Measurements from ENCODE around the gene ZRSR2. TPM values are rescaled to one million over a fixed set of nuclear protein-coding genes. Genes with fewer than 3 reads are reported as not detected.
A peak's percentile ranks its signal among the peaks of the same experiment; 100 is the strongest.

The ZRSR2 gene
- total RNA-seq, 1 donor: 2.9 TPM

GRCh38 chrX:15854080-15854655 lies 63.9 kb downstream of the ZRSR2 start:
- Histone ChIP-seq H3K27me3 (ENCODE audit: insufficient read depth, low read length) (peaks cover 26% of the 10 kb centered on the region), H2AFZ (ENCODE audit: low read length) (peak overlapping the region; percentile 85), H3K36me3 (ENCODE audit: insufficient read depth, low read length) (no peaks in the 10 kb centered on the region), H3K4me1 (ENCODE audit: insufficient read depth, low read length) (peaks cover 7% of the 10 kb centered on the region), H3K4me2 (ENCODE audit: insufficient read depth, low read length) (peak overlapping the region; percentile 98), H3K27ac (ENCODE audit: low read depth, low read length) (no peak overlapping the region), H3K9me3 (ENCODE audit: low read depth, low read length) (no peaks in the 10 kb centered on the region), H3K4me3 (ENCODE audit: insufficient read depth, low read length) (peak overlapping the region; percentile 81), H3K79me2 (ENCODE audit: insufficient read depth, low read length) (peaks cover 2% of the 10 kb centered on the region), H4K20me1 (ENCODE audit: insufficient read depth, low read length) (no peaks in the 10 kb centered on the region)
- DNase-seq (ENCODE audit: insufficient read length, low spot score, missing footprints): peak; percentile 49
- TF ChIP-seq CTCF (IDR thresholded peaks at IDR 0.05; ENCODE audit: extremely low read depth, low read depth, low read length): no peak

GRCh38 chrX:15854712-15855567 lies 64.7 kb downstream of the ZRSR2 start, which contains the start of gene AP1S2:
Gene AP1S2 (minus strand): TSS chrX:15854813. CDS start chrX:15852524, 2,289 bp downstream.
- H3K9me3 ChIP-seq (ENCODE audit: low read depth, low read length): no peaks in the 10 kb centered on the region
- peak within 1 kb of the TSS; percentile 99 for H2AFZ ChIP-seq (ENCODE audit: low read length)
- peak within 1 kb of the TSS; percentile 31 for H3K27ac ChIP-seq (ENCODE audit: low read depth, low read length)
- peaks cover 2% of the 10 kb centered on the region for H3K79me2 ChIP-seq (ENCODE audit: insufficient read depth, low read length)
- no peaks in the 10 kb centered on the region for H4K20me1 ChIP-seq (ENCODE audit: insufficient read depth, low read length)
- peak; percentile 99 for DNase-seq (ENCODE audit: insufficient read length, low spot score, missing footprints)
- TF ChIP-seq CTCF (IDR thresholded peaks at IDR 0.05; ENCODE audit: extremely low read depth, low read depth, low read length): no peak
- peaks cover 26% of the 10 kb centered on the region for H3K27me3 ChIP-seq (ENCODE audit: insufficient read depth, low read length)
- peaks cover 7% of the 10 kb centered on the region for H3K4me1 ChIP-seq (ENCODE audit: insufficient read depth, low read length)
- peak within 1 kb of the TSS; percentile 81 for H3K4me3 ChIP-seq (ENCODE audit: insufficient read depth, low read length)
- peak within 1 kb of the TSS; percentile 98 for H3K4me2 ChIP-seq (ENCODE audit: insufficient read depth, low read length)
- H3K36me3 ChIP-seq (ENCODE audit: insufficient read depth, low read length): no peaks in the 10 kb centered on the region

- H3K4me1 ChIP-seq (ENCODE audit: insufficient read depth, low read length): peaks cover 7% of the 10 kb centered on the region
- peaks cover 26% of the 10 kb centered on the region for H3K27me3 ChIP-seq (ENCODE audit: insufficient read depth, low read length)
- H4K20me1 ChIP-seq (ENCODE audit: insufficient read depth, low read length): no peaks in the 10 kb centered on the region
- peak overlapping the region; percentile 99 for H2AFZ ChIP-seq (ENCODE audit: low read length)
- H3K27ac ChIP-seq (ENCODE audit: low read depth, low read length): peak overlapping the region; percentile 31
- H3K9me3 ChIP-seq (ENCODE audit: low read depth, low read length): no peaks in the 10 kb centered on the region
- DNase-seq (ENCODE audit: insufficient read length, low spot score, missing footprints): no peak
- H3K4me2 ChIP-seq (ENCODE audit: insufficient read depth, low read length): peak overlapping the region; percentile 98
- peak overlapping the region; percentile 81 for H3K4me3 ChIP-seq (ENCODE audit: insufficient read depth, low read length)
- H3K36me3 ChIP-seq (ENCODE audit: insufficient read depth, low read length): no peaks in the 10 kb centered on the region
- no peak for TF ChIP-seq CTCF (IDR thresholded peaks at IDR 0.05; ENCODE audit: extremely low read depth, low read depth, low read length)
- H3K79me2 ChIP-seq (ENCODE audit: insufficient read depth, low read length): peaks cover 2% of the 10 kb centered on the region
Measured at GRCh38 chrX:15855568-15856221, 65.4 kb downstream of the ZRSR2 start.

GRCh38 chrX:15856222-15856587 lies 65.9 kb downstream of the ZRSR2 start:
- H4K20me1 ChIP-seq (ENCODE audit: insufficient read depth, low read length): no peaks in the 10 kb centered on the region
- no peaks in the 10 kb centered on the region for H3K36me3 ChIP-seq (ENCODE audit: insufficient read depth, low read length)
- no peaks in the 10 kb centered on the region for H3K9me3 ChIP-seq (ENCODE audit: low read depth, low read length)
- peaks cover 26% of the 10 kb centered on the region for H3K27me3 ChIP-seq (ENCODE audit: insufficient read depth, low read length)
- H2AFZ ChIP-seq (ENCODE audit: low read length): no peak overlapping the region
- H3K4me3 ChIP-seq (ENCODE audit: insufficient read depth, low read length): no peak overlapping the region
- H3K4me2 ChIP-seq (ENCODE audit: insufficient read depth, low read length): no peak overlapping the region
- peaks cover 2% of the 10 kb centered on the region for H3K79me2 ChIP-seq (ENCODE audit: insufficient read depth, low read length)
- peak; percentile 63 for DNase-seq (ENCODE audit: insufficient read length, low spot score, missing footprints)
- no peak overlapping the region for H3K27ac ChIP-seq (ENCODE audit: low read depth, low read length)
- no peak for TF ChIP-seq CTCF (IDR thresholded peaks at IDR 0.05; ENCODE audit: extremely low read depth, low read depth, low read length)
- peaks cover 7% of the 10 kb centered on the region for H3K4me1 ChIP-seq (ENCODE audit: insufficient read depth, low read length)
